Upper lobe of left lung (tissue), 4 donors: ENCODE results near the gene ITGB3BP.

Experiments
- CTCF ChIP-seq, 6 experiments: fragments of 450-650 bp in 4 of 6; fragments of 200-600 bp in 2 of 6; sonication (generic) in 2 of 6; IDR thresholded peaks; one replicate each; pipeline ENCODE4 v1.5.1; 2016 to 2019; ENCODE audit warnings: antibody characterized with exemption in 6 of 6
- POLR2A ChIP-seq, 4 donors: fragments of 450-650 bp; IDR thresholded peaks; one replicate each; pipeline ENCODE4 v1.5.1; 2016 to 2017; ENCODE audit warnings: antibody characterized with exemption in 4 of 4, mild to moderate bottlenecking in 2 of 4
- POLR2AphosphoS5 ChIP-seq, 2 donors: sonication (generic); formaldehyde crosslinking; IDR thresholded peaks; one replicate each; pipeline ENCODE4 v1.5.1; 2017; ENCODE audit warnings: antibody characterized with exemption in 2 of 2

- TF ChIP-seq CTCF (IDR thresholded peaks at IDR 0.05) (no peak), POLR2AphosphoS5 (IDR thresholded peaks at IDR 0.05) (no peak), POLR2A (IDR thresholded peaks at IDR 0.05) (no peak)
These were observed 119.6 kb downstream of the ITGB3BP start for GRCh38 chr1:63403386-63403785.
